Right forelimb (tissue), 1 donor: ENCODE measurements around the gene PRSS33.

ENCODE experiments used
- DNase-seq: peaks from one replicate; pipeline ENCODE4 v3.0.0-alpha.2; 2018

The PRSS33 gene

DNA sequence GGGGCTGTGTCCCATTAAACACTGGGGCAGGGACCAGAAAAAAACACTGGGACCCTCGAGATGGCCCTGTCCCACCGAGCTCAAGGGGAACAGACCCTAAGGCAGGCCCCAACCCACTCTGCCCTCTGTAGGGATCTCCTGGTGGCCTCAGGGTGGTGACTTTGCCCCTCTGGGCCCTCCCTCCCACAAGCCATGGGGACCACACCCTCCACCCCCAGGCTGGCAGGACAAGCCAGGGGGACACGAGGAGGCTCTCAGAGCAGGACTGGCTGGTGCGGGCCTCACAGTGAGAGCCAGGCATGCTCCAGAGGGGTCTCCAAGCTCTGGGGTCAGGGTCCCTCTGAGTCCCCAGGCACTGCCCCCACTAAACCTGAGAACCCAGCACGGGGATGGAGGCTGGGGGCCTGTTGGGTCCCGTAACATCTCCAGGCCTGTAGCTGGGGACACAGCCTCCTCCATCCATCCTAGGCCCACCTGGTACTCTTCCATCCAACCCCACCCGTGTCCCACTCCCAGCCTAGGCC is 49.4 kb downstream of the PRSS33 start:
- DNase-seq = no peak

DNA sequence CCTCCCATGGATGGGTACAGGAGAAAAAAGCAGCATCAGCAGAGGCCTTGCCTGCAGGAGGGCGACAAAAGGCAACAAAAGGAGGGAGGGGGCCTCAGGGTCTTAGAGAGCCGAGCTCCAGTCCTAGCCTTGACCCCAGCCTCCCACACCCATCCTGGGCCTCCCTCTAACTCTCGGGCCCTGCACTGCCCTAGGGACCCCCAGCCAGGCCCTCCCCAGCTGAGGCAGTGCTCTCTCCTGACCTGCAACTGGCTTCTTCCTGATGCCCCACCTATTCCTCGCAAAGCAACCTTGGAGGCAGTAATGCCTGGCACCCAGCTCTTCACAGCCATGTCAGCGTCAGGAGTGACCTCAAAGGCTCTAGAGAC is 50.1 kb downstream of the PRSS33 start:
- DNase-seq = no peak

DNA sequence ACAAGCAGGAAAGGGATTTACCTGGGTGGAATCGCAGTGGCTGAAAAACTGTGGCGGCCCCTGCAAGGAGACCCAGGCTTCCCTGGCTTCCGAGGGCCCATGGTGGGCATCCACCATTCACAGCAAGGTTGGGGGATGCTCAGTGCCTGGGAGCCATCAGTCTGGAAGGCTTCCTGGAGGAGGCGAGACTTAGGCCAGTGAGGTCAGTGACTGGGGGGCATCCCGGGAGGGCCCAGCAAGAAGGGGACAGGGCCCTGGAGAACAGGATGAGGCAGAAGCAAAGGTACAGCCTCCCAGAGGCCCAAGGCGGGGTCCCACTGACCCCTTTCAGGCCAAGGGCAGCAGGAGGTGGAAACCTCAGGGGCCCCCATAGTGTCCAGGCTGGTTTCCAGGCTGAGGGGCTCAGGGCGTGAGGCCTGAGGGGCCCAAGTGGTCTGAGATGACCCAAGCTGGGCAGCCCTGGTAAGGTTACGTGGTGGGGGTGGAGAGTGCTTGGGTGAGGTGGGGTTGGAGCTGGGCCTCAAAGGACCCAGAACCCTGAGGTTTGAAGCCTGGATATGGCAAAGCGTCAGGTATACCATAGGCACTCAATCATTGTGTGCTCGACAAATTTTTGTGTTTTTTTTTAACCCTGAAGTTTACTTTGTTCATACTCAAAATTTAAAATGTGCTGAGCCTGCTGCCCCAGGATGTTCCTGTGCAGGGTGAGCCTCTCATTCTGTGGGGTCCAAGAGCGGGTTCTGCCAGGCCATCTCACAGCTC is 50.7 kb downstream of the PRSS33 start:
- DNase-seq = no peak

DNA sequence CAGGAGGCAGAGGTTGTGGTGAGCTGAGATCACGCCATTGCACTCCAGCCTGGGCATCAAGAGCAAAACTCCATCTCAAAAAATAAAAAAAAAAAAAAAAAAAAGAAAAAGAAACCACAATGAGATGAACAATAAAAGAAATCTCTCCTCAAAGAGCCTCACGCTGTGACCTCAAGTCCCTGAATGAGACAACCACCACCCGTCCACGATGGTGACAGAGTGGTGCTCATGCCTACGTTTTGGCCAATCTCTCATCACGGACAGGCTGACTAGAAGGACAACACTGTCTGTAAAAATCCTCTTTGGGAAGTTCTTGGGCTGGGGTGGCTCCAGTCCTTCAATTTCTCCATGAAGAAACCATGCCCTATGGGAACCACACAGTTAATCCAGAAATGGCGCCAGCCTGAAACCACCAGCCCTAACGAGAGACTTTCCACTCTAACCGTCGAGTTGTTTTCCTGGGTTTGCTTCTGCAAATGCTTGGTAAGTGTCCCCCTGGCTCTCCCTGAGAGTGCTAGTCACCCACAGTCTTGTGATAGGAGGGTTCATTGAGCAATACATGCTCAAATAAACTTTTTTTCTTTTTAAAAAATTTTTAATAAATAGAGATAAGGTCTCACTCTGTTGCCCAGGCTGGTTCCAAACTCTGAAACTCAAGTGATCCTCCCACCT is 52.4 kb downstream of the PRSS33 start:
- DNase-seq = no peak
